HG03095 (cell line): ENCODE data around the gene PLPP2.
"Not testable (repeated sequence)": the region's sequence is repeated elsewhere in the genome, so short reads cannot be mapped to it uniquely, and the experiment has no call there.

Experiments
- ATAC-seq: cut with Tn5 transposase; IDR thresholded peaks from one replicate; pipeline ENCODE4 v1.9.1; 2021; ENCODE audit warnings: moderate library complexity; ENCODE audit not compliant: unreplicated experiment

PLPP2 gene

DNA sequence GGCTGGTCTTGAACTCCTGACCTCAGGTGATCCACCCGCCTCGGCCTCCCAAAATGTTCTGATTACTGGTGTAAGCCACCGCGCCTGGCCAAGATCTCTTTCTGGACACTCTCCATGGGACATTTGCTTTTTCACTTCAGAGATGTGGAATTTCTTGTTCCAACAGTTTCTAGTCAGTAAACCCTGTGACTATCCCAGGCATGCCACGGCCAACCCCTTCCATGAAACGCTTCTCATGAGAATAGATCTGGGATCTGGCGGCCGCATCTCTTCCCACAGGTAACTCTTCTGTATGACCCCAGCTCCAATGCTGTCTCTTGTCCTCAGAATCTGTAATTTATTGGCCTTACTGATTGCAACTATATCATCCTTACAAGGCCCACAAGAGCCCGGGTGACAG lies 16.2 kb downstream of the PLPP2 start:
- no peak for ATAC-seq

- ATAC-seq, result no peak
These were observed 17.8 kb downstream of the PLPP2 start for GRCh38 chr19:273393-273792.

DNA sequence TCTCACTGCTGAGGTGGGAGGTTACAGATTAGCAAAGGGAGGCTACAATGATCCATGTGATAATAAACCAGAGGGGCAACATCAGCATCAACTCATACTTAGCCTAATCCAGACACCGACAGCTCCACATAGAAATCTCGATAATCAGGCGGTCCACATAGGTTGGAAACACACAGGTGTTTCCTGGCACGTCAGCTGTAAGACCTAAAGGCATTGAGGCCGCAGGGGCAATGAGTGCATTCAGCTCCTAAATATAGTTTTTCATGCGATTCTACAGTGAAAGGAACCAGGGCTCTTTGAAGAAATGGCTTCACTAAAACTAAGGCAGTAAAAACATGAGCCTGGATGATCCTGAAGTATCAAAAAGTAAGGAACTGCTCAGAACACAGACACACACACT lies 19.3 kb downstream of the PLPP2 start:
- no peak for ATAC-seq

GRCh38 chr19:270766-271318 lies 20.4 kb downstream of the PLPP2 start:
- not testable (repeated sequence) for ATAC-seq

- no peak for ATAC-seq
These were observed 22.0 kb downstream of the PLPP2 start for GRCh38 chr19:269241-269640.

GRCh38 chr19:262125-262524 lies 29.1 kb downstream of the PLPP2 start:
- no peak for ATAC-seq

- ATAC-seq, result not testable (repeated sequence)
These were observed 34.4 kb downstream of the PLPP2 start for GRCh38 chr19:256804-257203.

DNA sequence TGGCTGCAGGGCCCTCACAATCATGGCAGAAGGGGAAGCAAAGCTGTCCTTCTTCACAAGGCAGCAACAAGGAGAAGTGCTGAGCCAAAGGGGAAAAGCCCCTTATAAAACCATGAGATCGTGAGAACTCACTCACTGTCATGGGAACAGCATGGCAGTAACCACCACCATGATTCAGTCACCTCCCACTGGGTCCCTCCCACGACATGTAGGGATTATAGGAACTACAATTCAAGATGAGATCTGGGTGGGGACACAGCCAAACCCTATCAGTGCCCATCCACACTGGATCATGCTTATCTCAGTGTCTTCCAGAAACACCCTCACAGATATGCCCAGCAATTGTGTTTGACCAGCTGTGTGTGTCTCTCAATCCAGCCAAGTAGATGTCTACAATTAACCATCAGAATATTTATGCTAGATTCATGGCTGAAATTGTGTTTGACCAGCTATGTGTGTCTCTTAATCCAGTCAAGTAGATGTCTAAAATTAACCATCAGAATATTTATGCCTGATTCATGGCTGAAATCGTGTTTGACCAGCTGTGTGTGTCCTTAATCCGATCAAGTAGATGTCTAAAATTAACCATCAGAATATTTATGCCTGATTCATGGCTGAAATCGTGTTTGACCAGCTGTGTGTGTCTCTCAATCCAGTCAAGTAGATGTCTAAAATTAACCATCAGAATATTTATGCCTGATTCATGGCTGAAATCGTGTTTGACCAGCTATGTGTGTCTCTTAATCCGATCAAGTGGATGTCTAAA lies 38.6 kb downstream of the PLPP2 start:
- ATAC-seq, result not testable (repeated sequence)

- ATAC-seq, result no peak
These were observed 44.7 kb downstream of the PLPP2 start for GRCh38 chr19:246551-246950.

DNA sequence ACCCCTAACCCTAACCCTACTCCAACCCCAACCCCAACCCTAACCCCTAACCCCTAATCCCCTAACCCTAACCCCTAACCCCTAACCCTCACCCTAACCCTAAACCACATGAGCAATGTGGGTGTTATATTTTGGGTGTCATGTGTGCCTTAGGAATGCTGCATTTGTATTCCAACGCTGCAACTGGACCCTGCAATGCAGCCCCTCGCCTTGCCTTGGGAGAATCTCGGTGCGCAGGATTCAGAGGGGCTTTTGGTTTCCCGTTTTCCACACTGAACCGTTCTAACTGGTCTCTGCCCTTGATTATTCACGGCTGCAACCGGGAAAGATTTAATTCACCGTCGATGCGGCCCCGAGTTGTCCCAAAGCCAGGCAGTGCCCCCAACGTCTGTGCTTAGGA lies 45.3 kb downstream of the PLPP2 start:
- not testable (repeated sequence) for ATAC-seq

GRCh38 chr19:245457-245856 lies 45.7 kb downstream of the PLPP2 start:
- ATAC-seq, result no peak
